Osteocyte (in vitro differentiated cells): ENCODE measurements around the gene SPHKAP. TPM values are rescaled to one million over a fixed set of nuclear protein-coding genes. Genes with fewer than 3 reads are reported as not detected.

Experiments used
- DNase-seq: peaks from one replicate; pipeline ENCODE4 v3.0.0; 2021; ENCODE audit warnings: mixed read lengths; ENCODE audit not compliant: unreplicated experiment; ENCODE audit errors: extremely low spot score
- H3K27ac Mint-ChIP-seq: one replicate; pipeline ENCODE4 v1.8.0; 2021; ENCODE audit warnings: mild to moderate bottlenecking, mixed read lengths; ENCODE audit not compliant: unreplicated experiment
- H3K27me3 Mint-ChIP-seq: one replicate; pipeline ENCODE4 v1.8.0; 2021; ENCODE audit warnings: mixed read lengths; ENCODE audit not compliant: unreplicated experiment
- H3K36me3 Mint-ChIP-seq: one replicate; pipeline ENCODE4 v1.8.0; 2021; ENCODE audit warnings: mixed read lengths; ENCODE audit not compliant: unreplicated experiment
- H3K4me1 Mint-ChIP-seq: one replicate; pipeline ENCODE4 v1.8.0; 2021; ENCODE audit warnings: mixed read lengths; ENCODE audit not compliant: unreplicated experiment
- H3K4me3 Mint-ChIP-seq: one replicate; pipeline ENCODE4 v1.8.0; 2021; ENCODE audit warnings: mild to moderate bottlenecking, moderate library complexity, mixed read lengths; ENCODE audit not compliant: unreplicated experiment
- H3K9me3 Mint-ChIP-seq: one replicate; pipeline ENCODE4 v1.8.0; 2021; ENCODE audit warnings: mixed read lengths; ENCODE audit not compliant: unreplicated experiment
- total RNA-seq: library from RNA; stranded (reverse); gene quantifications from 2 replicates; pipeline ENCODE4 v1.2.1, GENCODE V29; 2021
- TF ChIP-seq, protein P1 (sequence below): fragments of 200-600 bp; sonication (generic); IDR thresholded peaks from 2 replicates; pipeline ENCODE4 v1.5.0; 2021; ENCODE audit warnings: antibody characterized with exemption, mild to moderate bottlenecking, moderate library complexity

Gene SPHKAP
- total RNA-seq, 1 donor from 2014 or later = not detected

DNA sequence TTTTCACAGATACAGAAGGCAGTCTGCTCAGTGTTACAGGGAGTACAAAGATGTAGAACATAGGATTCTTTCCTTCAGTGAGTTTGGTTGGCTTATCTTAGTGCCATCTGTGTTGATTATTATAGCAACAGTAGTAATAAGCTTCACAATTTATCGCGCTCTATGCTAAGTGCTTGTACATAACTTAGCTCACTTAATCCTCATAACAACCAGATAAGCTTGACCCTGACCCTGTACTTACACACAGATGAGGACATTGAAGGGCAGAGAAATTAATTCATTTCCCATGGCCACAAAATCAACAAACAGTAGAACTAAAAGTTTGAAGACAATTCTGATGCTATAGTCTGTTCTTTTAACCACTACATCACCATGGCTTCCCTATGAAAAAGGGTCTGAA, 121.8 kb downstream of the SPHKAP start:
- no peak overlapping the region for H3K4me3 Mint-ChIP-seq
- H3K27me3 Mint-ChIP-seq = no peaks in the 10 kb centered on the region
- H3K4me1 Mint-ChIP-seq = no peaks in the 10 kb centered on the region
- no peak overlapping the region for H3K27ac Mint-ChIP-seq
- H3K36me3 Mint-ChIP-seq = no peaks in the 10 kb centered on the region
- TF ChIP-seq, protein P1, sequence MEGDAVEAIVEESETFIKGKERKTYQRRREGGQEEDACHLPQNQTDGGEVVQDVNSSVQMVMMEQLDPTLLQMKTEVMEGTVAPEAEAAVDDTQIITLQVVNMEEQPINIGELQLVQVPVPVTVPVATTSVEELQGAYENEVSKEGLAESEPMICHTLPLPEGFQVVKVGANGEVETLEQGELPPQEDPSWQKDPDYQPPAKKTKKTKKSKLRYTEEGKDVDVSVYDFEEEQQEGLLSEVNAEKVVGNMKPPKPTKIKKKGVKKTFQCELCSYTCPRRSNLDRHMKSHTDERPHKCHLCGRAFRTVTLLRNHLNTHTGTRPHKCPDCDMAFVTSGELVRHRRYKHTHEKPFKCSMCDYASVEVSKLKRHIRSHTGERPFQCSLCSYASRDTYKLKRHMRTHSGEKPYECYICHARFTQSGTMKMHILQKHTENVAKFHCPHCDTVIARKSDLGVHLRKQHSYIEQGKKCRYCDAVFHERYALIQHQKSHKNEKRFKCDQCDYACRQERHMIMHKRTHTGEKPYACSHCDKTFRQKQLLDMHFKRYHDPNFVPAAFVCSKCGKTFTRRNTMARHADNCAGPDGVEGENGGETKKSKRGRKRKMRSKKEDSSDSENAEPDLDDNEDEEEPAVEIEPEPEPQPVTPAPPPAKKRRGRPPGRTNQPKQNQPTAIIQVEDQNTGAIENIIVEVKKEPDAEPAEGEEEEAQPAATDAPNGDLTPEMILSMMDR = no peak
- H3K9me3 Mint-ChIP-seq = no peaks in the 10 kb centered on the region
- DNase-seq = no peak

DNA sequence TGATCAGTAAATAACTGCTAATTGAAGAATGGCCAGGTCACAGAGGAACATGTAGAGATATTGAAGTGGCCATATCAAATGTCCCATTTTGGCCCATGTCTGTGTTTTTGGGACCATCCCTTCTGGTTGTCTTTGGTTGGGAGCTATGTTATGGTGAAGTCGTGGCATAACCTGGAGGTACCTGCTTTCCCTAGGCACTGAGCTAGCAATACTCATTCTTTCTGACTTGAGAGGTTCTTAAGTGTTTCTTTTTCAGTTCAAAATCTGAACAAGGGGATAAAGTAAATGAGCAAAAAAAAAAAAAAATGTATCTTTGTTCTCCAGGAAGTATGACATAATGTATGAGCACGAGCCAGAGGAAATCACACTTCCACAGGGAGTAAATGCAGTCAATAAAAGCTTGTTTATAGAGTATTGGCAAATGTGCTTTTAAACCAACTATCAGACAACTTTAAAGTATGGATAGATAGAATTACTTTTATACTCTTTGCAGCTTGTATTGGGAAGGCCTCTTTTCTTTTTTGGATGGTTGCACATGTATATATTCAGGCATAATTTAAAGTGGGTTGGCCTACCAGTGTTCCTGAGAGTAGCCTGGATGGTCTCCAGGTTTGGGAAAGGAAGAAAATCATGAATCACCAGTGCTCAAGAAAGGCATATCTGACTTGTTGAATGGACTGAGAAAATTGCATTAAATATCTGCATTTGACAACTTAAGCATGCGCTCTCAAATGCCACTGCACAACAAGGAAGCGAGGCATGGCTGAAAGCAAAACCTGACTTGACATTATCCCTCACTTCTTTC, 125.0 kb downstream of the SPHKAP start:
- TF ChIP-seq, protein P1 = no peak
- Mint-ChIP-seq H3K4me3 (no peak overlapping the region), H3K4me1 (no peaks in the 10 kb centered on the region), H3K36me3 (no peaks in the 10 kb centered on the region), H3K9me3 (peaks cover 4% of the 10 kb centered on the region), H3K27ac (no peak overlapping the region), H3K27me3 (no peaks in the 10 kb centered on the region)
- DNase-seq = no peak

DNA sequence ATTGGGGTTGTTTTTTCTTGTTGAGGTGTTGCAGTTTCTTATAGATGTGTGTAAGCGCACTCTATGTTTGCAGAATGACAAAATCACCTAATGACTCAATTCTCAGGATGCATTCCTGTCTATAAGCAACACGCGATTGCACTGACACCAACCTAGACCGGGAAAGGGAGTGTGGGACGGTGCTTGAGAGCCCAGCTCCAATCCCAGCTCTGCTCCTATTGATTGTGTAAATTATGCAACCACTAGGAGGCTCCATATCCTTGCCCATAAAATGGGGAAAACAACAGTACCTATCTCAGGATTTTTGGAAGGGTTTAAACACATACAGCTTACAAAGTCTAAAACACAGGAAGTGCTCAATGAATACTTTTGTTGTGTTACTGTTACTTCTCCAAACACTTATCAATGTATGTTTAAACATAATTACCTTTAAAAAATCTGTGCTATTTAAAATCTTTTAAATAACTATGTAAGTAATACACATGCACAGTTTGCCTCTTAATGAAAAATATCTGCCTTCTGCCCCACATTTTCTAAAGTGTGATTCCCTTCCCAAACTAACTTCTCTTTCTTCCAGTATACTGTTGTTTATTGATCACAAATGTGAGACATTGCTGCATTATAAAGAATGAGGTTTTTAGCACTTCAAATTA, 132.5 kb downstream of the SPHKAP start:
- no peak for DNase-seq
- H3K27ac Mint-ChIP-seq = no peak overlapping the region
- H3K4me1 Mint-ChIP-seq = no peaks in the 10 kb centered on the region
- peaks cover 2% of the 10 kb centered on the region for H3K27me3 Mint-ChIP-seq
- H3K36me3 Mint-ChIP-seq = no peaks in the 10 kb centered on the region
- H3K9me3 Mint-ChIP-seq = peaks cover under 1% of the 10 kb centered on the region
- H3K4me3 Mint-ChIP-seq = no peak overlapping the region
- TF ChIP-seq, protein P1 = peak; percentile 57

DNA sequence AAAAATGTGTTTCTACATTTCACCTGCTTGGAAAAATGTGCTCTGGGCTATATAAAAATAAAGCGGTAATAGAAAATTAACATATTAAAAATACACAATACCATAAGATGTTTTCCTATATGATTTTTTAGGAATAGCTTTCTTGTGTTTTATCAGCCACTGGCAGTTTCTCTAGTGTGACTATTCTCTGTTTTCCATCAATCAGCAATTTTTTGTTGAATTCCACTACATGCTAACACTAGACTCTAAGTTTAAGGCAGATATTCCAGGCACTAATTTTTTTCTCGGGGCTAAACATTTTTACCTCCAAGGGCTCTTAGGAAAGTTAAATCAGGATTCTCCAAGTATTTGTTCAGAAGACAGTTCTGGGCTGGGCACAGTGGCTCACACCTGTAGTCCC, 140.5 kb downstream of the SPHKAP start:
- no peaks in the 10 kb centered on the region for H3K9me3 Mint-ChIP-seq
- no peak for DNase-seq

More for the DNA sequence above, 140.5 kb downstream of the SPHKAP start:
- H3K4me1 Mint-ChIP-seq = no peaks in the 10 kb centered on the region
- no peak overlapping the region for H3K4me3 Mint-ChIP-seq
- H3K27ac Mint-ChIP-seq = no peak overlapping the region
- no peaks in the 10 kb centered on the region for H3K36me3 Mint-ChIP-seq
- no peaks in the 10 kb centered on the region for H3K27me3 Mint-ChIP-seq
- TF ChIP-seq, protein P1 = no peak
